ENCODE results near the gene HPSE2. TPM values are rescaled to one million over a fixed set of nuclear protein-coding genes. Genes with fewer than 3 reads are reported as not detected.

The HPSE2 gene
- total RNA-seq, 1 donor from 2014 or later = 3.4 TPM

- H3K9me3 ChIP-seq = no peaks in the 10 kb centered on the region
- no peak for TF ChIP-seq CTCF (IDR thresholded peaks at IDR 0.05)
- H3K4me3 ChIP-seq = no peak overlapping the region
- intact Hi-C loops (cut with DNase I) = no loop called here
- no peaks in the 10 kb centered on the region for H3K4me1 ChIP-seq
- no peak overlapping the region for H3K27ac ChIP-seq
- ATAC-seq = no peak
- no peak for DNase-seq
- no peaks in the 10 kb centered on the region for H3K36me3 ChIP-seq
- H3K27me3 ChIP-seq = no peaks in the 10 kb centered on the region
Observed at GRCh38 chr10:98577168-98577567, 658.5 kb downstream of the HPSE2 start.

GRCh38 chr10:98576096-98576495, 659.6 kb downstream of the HPSE2 start:
- no peak for ATAC-seq
- H3K4me1 ChIP-seq = no peaks in the 10 kb centered on the region

GRCh38 chr10:98572594-98572993, 663.1 kb downstream of the HPSE2 start:
- TF ChIP-seq CTCF (IDR thresholded peaks at IDR 0.05) = no peak
- H3K4me1 ChIP-seq = no peaks in the 10 kb centered on the region
- no peak overlapping the region for H3K4me3 ChIP-seq
- H3K27ac ChIP-seq = no peak overlapping the region
- H3K36me3 ChIP-seq = no peaks in the 10 kb centered on the region
- intact Hi-C loops (cut with DNase I) = no loop called here
- no peaks in the 10 kb centered on the region for H3K9me3 ChIP-seq
- H3K27me3 ChIP-seq = no peaks in the 10 kb centered on the region
- DNase-seq (no peak), ATAC-seq (no peak)

More at GRCh38 chr10:98576096-98576495, 659.6 kb downstream of the HPSE2 start:
- no peak overlapping the region for H3K4me3 ChIP-seq
- no peak overlapping the region for H3K27ac ChIP-seq
- no peaks in the 10 kb centered on the region for H3K27me3 ChIP-seq
- intact Hi-C loops (cut with DNase I) = no loop called here
- no peaks in the 10 kb centered on the region for H3K9me3 ChIP-seq
- TF ChIP-seq CTCF (IDR thresholded peaks at IDR 0.05) = no peak
- no peak for DNase-seq
- H3K36me3 ChIP-seq = no peaks in the 10 kb centered on the region

- no peak for ATAC-seq
- Histone ChIP-seq H3K27ac (no peak overlapping the region), H3K4me1 (no peaks in the 10 kb centered on the region), H3K9me3 (no peaks in the 10 kb centered on the region), H3K27me3 (no peaks in the 10 kb centered on the region), H3K36me3 (no peaks in the 10 kb centered on the region), H3K4me3 (no peak overlapping the region)
- DNase-seq = no peak
- no peak for TF ChIP-seq CTCF (IDR thresholded peaks at IDR 0.05)
- intact Hi-C loops (cut with DNase I) = no loop called here
Observed at GRCh38 chr10:98570834-98571233, 664.8 kb downstream of the HPSE2 start.

GRCh38 chr10:98569853-98570252, 665.8 kb downstream of the HPSE2 start:
- H3K9me3 ChIP-seq = no peaks in the 10 kb centered on the region
- no peaks in the 10 kb centered on the region for H3K4me1 ChIP-seq
- no peaks in the 10 kb centered on the region for H3K36me3 ChIP-seq
- ATAC-seq = no peak
- no peak overlapping the region for H3K27ac ChIP-seq
- intact Hi-C loops (cut with DNase I) = no loop called here
- DNase-seq = no peak
- no peaks in the 10 kb centered on the region for H3K27me3 ChIP-seq
- H3K4me3 ChIP-seq = no peak overlapping the region
- no peak for TF ChIP-seq CTCF (IDR thresholded peaks at IDR 0.05)

GRCh38 chr10:98568551-98568950, 667.1 kb downstream of the HPSE2 start:
- intact Hi-C loops (cut with DNase I) = no loop called here
- no peaks in the 10 kb centered on the region for H3K27me3 ChIP-seq
- no peak for DNase-seq
- ATAC-seq = no peak
- no peak overlapping the region for H3K4me3 ChIP-seq
- H3K27ac ChIP-seq = no peak overlapping the region
- H3K4me1 ChIP-seq = no peaks in the 10 kb centered on the region
- TF ChIP-seq CTCF (IDR thresholded peaks at IDR 0.05) = no peak
- H3K36me3 ChIP-seq = no peaks in the 10 kb centered on the region
- no peaks in the 10 kb centered on the region for H3K9me3 ChIP-seq
